CD4-positive, alpha-beta memory T cell (primary cell): ENCODE results near the gene BLVRB. TPM values are rescaled to one million over a fixed set of nuclear protein-coding genes. Genes with fewer than 3 reads are reported as not detected.
A peak's percentile ranks its signal among the peaks of the same experiment; 100 is the strongest.

ENCODE experiments used
- CTCF ChIA-PET: fragments of 350-600 bp; sonication (Branson Sonifier 250); formaldehyde crosslinking; loops from one replicate; lab custom pipeline; 2021; ENCODE audit warnings: inconsistent platforms; ENCODE audit not compliant: partially characterized antibody; lab: Charles Lee
- POLR2A ChIA-PET: fragments of 350-600 bp; sonication (Branson Sonifier 250); formaldehyde crosslinking; loops from one replicate; lab custom pipeline; 2021; ENCODE audit not compliant: partially characterized antibody; lab: Charles Lee
- DNase-seq, 5 donors: peaks; one replicate each; pipeline versions ENCODE4 v3.0.0 to v3.0.0-alpha.2; 2020 to 2022; ENCODE audit warnings: mixed read lengths in 1 of 5
- H3K27ac ChIP-seq: one replicate; pipeline ENCODE4 v1.7.0; 2013; ENCODE audit warnings: low read depth, low read length
- H3K27me3 ChIP-seq: 2 replicates; pipeline ENCODE4 v1.7.0; 2013; ENCODE audit warnings: mild to moderate bottlenecking, low read length, moderate library complexity; ENCODE audit not compliant: insufficient read depth
- H3K36me3 ChIP-seq: 2 replicates; pipeline ENCODE4 v1.7.0; 2013; ENCODE audit warnings: mild to moderate bottlenecking, low read length, moderate library complexity; ENCODE audit not compliant: insufficient read depth
- H3K4me1 ChIP-seq: 2 replicates; pipeline ENCODE4 v1.7.0; 2013; ENCODE audit warnings: mild to moderate bottlenecking, low read length, moderate library complexity; ENCODE audit not compliant: insufficient read depth
- H3K4me3 ChIP-seq, 2 donors: one replicate each; pipeline ENCODE4 v1.7.0; 2013; ENCODE audit warnings: low read length in 2 of 2, mild to moderate bottlenecking in 1 of 2
- H3K9me3 ChIP-seq, 2 donors: one replicate each; pipeline ENCODE4 v1.7.0; 2013; ENCODE audit warnings: low read length in 2 of 2, control low read depth in 1 of 2; ENCODE audit not compliant: control insufficient read depth in 1 of 2
- H3K27ac Mint-ChIP-seq, 7 donors: one replicate each; pipeline ENCODE4 v1.8.0; 2020 to 2021; ENCODE audit warnings: mixed read lengths in 7 of 7, mild to moderate bottlenecking in 6 of 7, inconsistent platforms in 3 of 7, moderate library complexity in 3 of 7
- H3K27me3 Mint-ChIP-seq, 2 donors: one replicate each; pipeline ENCODE4 v1.8.0; 2020 to 2021; ENCODE audit warnings: mixed read lengths in 2 of 2
- H3K36me3 Mint-ChIP-seq, 2 donors: one replicate each; pipeline ENCODE4 v1.8.0; 2020 to 2021; ENCODE audit warnings: mixed read lengths in 2 of 2, inconsistent platforms in 1 of 2, mild to moderate bottlenecking in 1 of 2
- H3K4me1 Mint-ChIP-seq, 4 donors: one replicate each; pipeline ENCODE4 v1.8.0; 2020 to 2021; ENCODE audit warnings: mixed read lengths in 4 of 4, mild to moderate bottlenecking in 1 of 4
- H3K4me3 Mint-ChIP-seq, 8 donors: one replicate each; pipeline ENCODE4 v1.8.0; 2020 to 2021; ENCODE audit warnings: mixed read lengths in 8 of 8, mild to moderate bottlenecking in 7 of 8, moderate library complexity in 6 of 8, inconsistent platforms in 3 of 8
- H3K9me3 Mint-ChIP-seq, 8 donors: one replicate each; pipeline ENCODE4 v1.8.0; 2020 to 2021; ENCODE audit warnings: mixed read lengths in 8 of 8, mild to moderate bottlenecking in 5 of 8, inconsistent platforms in 3 of 8, moderate library complexity in 1 of 8
- intact Hi-C: fragments of 100-400 bp; cut with micrococcal nuclease; formaldehyde crosslinking; loops from one replicate; pipeline ENCODE4 v1.15.1; 2023
- polyA plus RNA-seq, 2 donors: library from polyadenylated mRNA; unstranded; fragments of 300-500 nt; fragmentation: Illumina TruSeq; gene quantifications; one replicate each; pipeline ENCODE4 v1.2.3, GENCODE V29; 2021
- total RNA-seq, 2 experiments: library from RNA; stranded (reverse); gene quantifications; one replicate each; pipeline ENCODE4 v1.2.3, GENCODE V29; 2021

BLVRB gene
- total and polyA plus RNA-seq, 4 experiments from 2014 or later: 12.3 to 34.6 (median 20.8) TPM

DNA sequence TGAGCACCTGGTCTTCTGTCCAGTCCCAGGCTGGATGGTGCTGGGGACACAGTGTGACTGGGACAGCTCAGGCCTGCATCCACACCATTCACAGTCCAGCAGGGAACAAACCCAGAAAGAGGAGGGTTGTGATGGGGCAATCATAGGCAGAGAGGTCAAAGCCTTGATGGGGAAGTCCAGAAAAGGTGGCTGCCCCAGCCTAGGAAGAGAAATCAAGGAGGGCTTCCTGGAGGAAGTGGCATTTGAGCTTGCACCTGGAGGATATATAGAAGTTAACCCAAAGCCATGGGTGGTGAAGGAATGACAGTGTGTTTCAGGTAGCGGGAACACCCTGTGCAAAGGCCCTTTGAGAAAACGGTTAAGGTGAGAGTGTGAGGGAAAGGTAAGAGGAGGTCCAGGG lies 49.8 kb downstream of the BLVRB start:
- no peaks in the 10 kb centered on the region for H3K36me3 ChIP-seq
- ChIA-PET CTCF (interaction anchor here (0.6 to 1.1 kb wide), 2 partner anchors 9 to 10 kb away, joined by 3 read pairs; partner anchors contain the start of gene SERTAD1), POLR2A (interaction anchor here (1.4 kb wide), 1 partner anchor 27 kb away, joined by 3 read pairs; no protein-coding TSS in a partner anchor)
- no peaks in the 10 kb centered on the region for H3K27me3 ChIP-seq
- DNase-seq: no peak
- H3K4me1 Mint-ChIP-seq: peaks cover 8 to 25% (median 19%) of the 10 kb centered on the region in 4 donors
- no peak overlapping the region for H3K27ac ChIP-seq
- intact Hi-C loops: no loop called here
- no peak overlapping the region for H3K4me3 Mint-ChIP-seq
- peaks cover 0 to 2% of the 10 kb centered on the region in 2 donors for H3K36me3 Mint-ChIP-seq
- no peak overlapping the region for H3K4me3 ChIP-seq
- peaks cover 8% of the 10 kb centered on the region for H3K4me1 ChIP-seq
- H3K9me3 ChIP-seq: no peaks in the 10 kb centered on the region
- no peaks in the 10 kb centered on the region for H3K9me3 Mint-ChIP-seq
- H3K27ac Mint-ChIP-seq: peak overlapping the region in 4 of 7 donors; percentile 17 to 84 (median 59)
- H3K27me3 Mint-ChIP-seq: no peaks in the 10 kb centered on the region

DNA sequence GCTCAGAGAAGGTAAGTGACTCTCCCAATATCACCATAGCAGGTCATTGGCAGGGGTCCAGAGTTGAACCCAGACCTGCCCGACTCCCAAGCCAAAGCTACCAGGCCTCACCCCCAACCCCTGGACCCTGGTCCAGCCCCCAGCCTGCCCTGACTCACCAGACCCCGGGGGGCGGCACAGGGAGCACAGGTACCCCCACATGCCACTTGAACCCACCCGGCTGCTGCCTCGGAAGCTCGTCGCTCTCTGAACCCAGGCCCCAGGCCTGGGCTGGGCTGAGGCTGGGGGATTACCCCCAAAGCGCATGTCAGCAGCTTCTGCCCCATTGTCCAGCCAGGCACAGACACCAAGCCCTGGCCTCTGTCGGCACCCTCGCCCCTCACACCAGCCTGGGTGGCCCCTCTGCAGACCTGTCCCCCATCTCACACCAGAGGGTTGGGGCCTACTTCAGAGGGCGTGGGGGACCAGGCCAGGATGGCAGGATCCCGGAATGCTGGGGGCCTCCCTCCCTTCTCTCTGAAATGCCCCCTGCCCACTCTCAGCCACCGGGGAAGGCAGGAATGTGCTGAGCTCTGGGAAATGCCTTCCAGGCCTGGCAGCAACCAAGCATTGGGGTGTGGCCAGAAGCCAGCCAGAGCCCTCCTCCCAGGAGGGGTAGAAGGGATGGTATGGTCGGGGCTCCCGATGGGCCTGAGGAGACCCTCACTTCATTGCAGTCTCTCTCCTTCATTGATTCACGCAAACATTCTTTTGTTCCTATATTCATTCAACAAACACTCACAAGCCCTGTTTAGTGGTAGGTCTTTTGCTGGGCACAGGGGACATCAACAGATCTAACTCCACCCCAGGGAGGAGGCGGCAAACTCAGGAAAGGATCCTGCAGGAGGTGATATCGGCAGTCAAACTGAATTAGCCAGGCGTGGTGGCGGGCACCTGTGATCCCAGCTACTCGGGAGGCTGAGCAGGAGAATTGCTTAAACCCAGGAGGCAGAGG lies 50.7 kb downstream of the BLVRB start:
- DNase-seq: no peak
- Mint-ChIP-seq H3K36me3 (peaks cover 0 to 2% of the 10 kb centered on the region in 2 donors), H3K9me3 (no peaks in the 10 kb centered on the region), H3K4me3 (no peak overlapping the region), H3K4me1 (peaks cover 7 to 23% (median 18%) of the 10 kb centered on the region in 4 donors), H3K27ac (peak overlapping the region in 1 of 7 donors; percentile 48), H3K27me3 (no peaks in the 10 kb centered on the region)
- intact Hi-C loops: no loop called here
- no peak overlapping the region for H3K4me3 ChIP-seq
- H3K27ac ChIP-seq: no peak overlapping the region
- CTCF ChIA-PET: interaction anchor here (0.6 kb wide), 1 partner anchor 8 kb away, joined by 3 read pairs; no protein-coding TSS in a partner anchor
- H3K27me3 ChIP-seq: no peaks in the 10 kb centered on the region
- no peaks in the 10 kb centered on the region for H3K36me3 ChIP-seq
- H3K4me1 ChIP-seq: peaks cover 8% of the 10 kb centered on the region
- POLR2A ChIA-PET: interaction anchor here (0.6 to 1.4 kb wide), 2 partner anchors 28 to 947 kb away, joined by 3 read pairs; no protein-coding TSS in a partner anchor
- H3K9me3 ChIP-seq: no peaks in the 10 kb centered on the region

DNA sequence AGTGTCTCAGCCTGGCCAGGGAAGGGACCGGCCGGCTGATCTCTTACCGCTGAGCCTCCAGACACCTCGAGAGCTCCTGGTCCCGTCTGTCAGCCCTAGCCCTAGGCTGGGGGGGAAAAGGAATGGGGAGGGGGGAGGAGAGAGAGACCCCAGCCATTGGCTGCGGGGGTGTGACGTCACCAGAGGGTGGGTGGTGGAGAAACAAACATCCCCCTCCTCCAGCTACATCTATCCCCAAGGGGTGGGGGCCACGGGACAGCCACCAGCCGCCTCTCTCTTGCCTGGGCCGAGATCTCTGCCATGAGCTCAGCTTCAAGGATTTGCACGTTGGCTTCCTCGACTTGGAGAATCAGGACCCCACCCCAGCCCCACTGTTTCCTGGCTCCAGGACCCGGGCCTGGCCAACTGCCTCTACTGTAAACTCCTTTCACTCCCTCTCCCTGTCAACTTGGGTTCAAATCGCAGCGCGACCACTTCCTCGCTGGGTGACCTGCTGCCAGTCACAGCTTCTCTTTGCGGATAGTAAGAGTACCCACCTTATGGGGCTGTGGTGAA lies 52.2 kb downstream of the BLVRB start, which contains the start of gene PRX:
TSS of gene PRX (minus strand) at position 88 of the 555 bp plus-strand sequence. CDS start 5,446 bp downstream, outside the sequence.
- H3K27me3 ChIP-seq: no peaks in the 10 kb centered on the region
- H3K9me3 Mint-ChIP-seq: no peaks in the 10 kb centered on the region
- no peak within 1 kb of the TSS for H3K27ac Mint-ChIP-seq
- H3K4me3 Mint-ChIP-seq: no peak within 1 kb of the TSS
- ChIA-PET CTCF (no interaction called here), POLR2A (interaction anchor here (1.0 to 2.1 kb wide), 2 partner anchors 10 to 13 kb away, joined by 4 to 6 read pairs; partner anchors contain the start of gene SERTAD1)
- H3K27me3 Mint-ChIP-seq: no peaks in the 10 kb centered on the region
- H3K9me3 ChIP-seq: no peaks in the 10 kb centered on the region
- peaks cover 4 to 19% (median 13%) of the 10 kb centered on the region in 4 donors for H3K4me1 Mint-ChIP-seq
- DNase-seq: no peak
- no peak within 1 kb of the TSS for H3K27ac ChIP-seq
- intact Hi-C loops: no loop called here
- H3K36me3 Mint-ChIP-seq: no peaks in the 10 kb centered on the region
- no peaks in the 10 kb centered on the region for H3K36me3 ChIP-seq
- no peak within 1 kb of the TSS for H3K4me3 ChIP-seq
- H3K4me1 ChIP-seq: peaks cover 9% of the 10 kb centered on the region

DNA sequence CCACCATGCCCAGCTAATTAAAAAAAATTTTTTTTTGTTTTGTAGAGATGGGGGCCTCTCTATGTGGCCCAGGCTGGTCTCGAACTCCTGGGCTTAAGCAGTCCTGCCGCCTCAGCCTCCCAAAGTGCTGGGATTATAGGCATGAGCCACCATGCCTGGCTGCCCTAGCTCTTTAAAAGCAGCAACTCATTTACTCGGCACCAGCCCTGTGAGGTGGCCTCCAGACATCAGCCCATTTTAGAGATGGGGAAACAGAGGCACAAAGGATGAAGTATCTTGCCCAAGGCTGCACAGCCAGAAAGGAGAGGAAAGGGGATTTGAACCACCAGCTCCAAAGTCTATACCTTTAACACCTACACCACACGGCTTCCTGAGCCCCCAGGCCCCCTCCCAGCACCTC lies 52.7 kb downstream of the BLVRB start:
- no peak overlapping the region for H3K27ac ChIP-seq
- intact Hi-C loops: no loop called here
- Mint-ChIP-seq H3K27ac (no peak overlapping the region), H3K4me1 (peaks cover 4 to 23% (median 15%) of the 10 kb centered on the region in 4 donors), H3K4me3 (no peak overlapping the region), H3K36me3 (no peaks in the 10 kb centered on the region), H3K9me3 (no peaks in the 10 kb centered on the region), H3K27me3 (no peaks in the 10 kb centered on the region)
- no peak for DNase-seq
- ChIA-PET CTCF (interaction anchor here (0.9 kb wide), 1 partner anchor 8 kb away, joined by 3 read pairs; no protein-coding TSS in a partner anchor), POLR2A (interaction anchor here (0.7 to 2.1 kb wide), 7 partner anchors 8 to 53 kb away, joined by 3 to 6 read pairs (median 4); partner anchors contain the start of genes BLVRB, SERTAD1 and SERTAD3)
- H3K36me3 ChIP-seq: no peaks in the 10 kb centered on the region
- H3K4me1 ChIP-seq: peaks cover 14% of the 10 kb centered on the region
- H3K4me3 ChIP-seq: no peak overlapping the region
- no peaks in the 10 kb centered on the region for H3K9me3 ChIP-seq
- H3K27me3 ChIP-seq: no peaks in the 10 kb centered on the region

DNA sequence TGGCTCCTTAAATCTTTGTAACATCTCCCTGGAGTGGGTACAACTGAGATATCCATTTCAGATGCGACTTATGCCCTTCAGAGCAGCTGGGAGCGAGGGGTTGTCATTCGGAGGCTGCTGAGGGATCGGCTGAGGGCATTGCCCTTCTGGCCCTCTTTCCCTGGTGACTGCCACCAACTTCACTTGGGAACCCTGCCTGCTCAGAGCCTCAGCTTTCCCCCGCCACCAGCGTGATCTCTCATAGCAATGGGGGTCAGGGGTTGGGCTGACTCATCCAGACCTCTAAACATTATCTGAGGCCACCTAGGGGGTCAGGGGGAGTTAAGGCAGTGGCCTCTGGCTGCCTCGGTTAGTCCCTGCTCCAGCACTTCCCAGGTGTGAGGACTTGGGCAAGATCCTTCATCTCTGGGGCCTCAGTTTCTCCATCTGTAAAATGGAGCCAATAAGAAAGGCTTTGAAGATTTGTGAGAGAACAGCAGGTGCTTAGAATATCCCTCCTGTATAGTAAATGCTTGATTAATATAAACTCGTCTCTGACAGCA lies 53.5 kb downstream of the BLVRB start:
- Mint-ChIP-seq H3K9me3 (no peaks in the 10 kb centered on the region), H3K27ac (no peak overlapping the region), H3K4me1 (peaks cover 2 to 19% (median 14%) of the 10 kb centered on the region in 4 donors), H3K36me3 (no peaks in the 10 kb centered on the region), H3K4me3 (no peak overlapping the region), H3K27me3 (no peaks in the 10 kb centered on the region)
- intact Hi-C loops: no loop called here
- CTCF ChIA-PET: interaction anchor here (0.9 kb wide), 1 partner anchor 9 kb away, joined by 3 read pairs; no protein-coding TSS in a partner anchor
- H3K4me3 ChIP-seq: no peak overlapping the region
- POLR2A ChIA-PET: interaction anchor here (0.7 to 2.1 kb wide), 7 partner anchors 9 to 54 kb away, joined by 3 to 6 read pairs (median 4); partner anchors contain the start of genes BLVRB, SERTAD1 and SERTAD3
- H3K36me3 ChIP-seq: no peaks in the 10 kb centered on the region
- H3K4me1 ChIP-seq: peaks cover 14% of the 10 kb centered on the region
- H3K9me3 ChIP-seq: no peaks in the 10 kb centered on the region
- no peak overlapping the region for H3K27ac ChIP-seq
- H3K27me3 ChIP-seq: no peaks in the 10 kb centered on the region
- no peak for DNase-seq

DNA sequence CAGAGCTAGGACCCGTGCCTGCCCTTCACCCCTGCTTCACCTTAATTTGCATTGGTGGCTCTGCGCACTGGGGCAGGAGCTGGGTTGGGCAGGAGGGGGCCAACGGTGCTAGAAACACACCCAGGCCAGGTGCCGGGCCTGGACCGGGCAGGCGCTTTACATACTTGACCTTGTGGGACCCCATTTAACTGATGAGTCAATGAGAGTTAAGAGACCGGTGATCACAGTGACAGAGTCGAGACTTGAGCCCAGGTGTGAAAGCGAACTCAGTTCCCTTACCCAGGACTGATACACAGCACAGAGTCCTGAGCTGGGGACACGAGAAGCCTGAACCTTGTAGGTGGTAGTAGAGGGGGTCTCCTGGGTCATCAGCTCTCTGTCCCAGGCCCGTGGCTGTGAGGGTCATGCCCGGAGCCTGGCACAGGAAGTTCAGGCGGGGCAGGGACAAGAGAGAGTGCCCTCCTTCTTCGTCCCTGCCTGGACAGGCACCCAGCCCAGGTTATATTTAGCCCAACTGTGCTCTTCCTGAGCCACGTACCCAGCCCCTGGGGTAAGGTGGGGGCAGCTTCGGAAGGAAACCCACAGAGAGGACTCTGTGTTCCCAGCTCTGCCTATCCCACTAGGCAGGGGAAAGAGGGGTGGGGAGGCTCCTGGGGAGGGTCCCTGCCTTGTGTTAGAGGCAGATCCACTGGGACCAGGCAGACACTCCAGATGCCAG lies 54.3 kb downstream of the BLVRB start:
- Histone ChIP-seq H3K27me3 (no peaks in the 10 kb centered on the region), H3K27ac (no peak overlapping the region), H3K4me1 (peaks cover 12% of the 10 kb centered on the region), H3K9me3 (no peaks in the 10 kb centered on the region), H3K36me3 (no peaks in the 10 kb centered on the region), H3K4me3 (no peak overlapping the region)
- ChIA-PET POLR2A (interaction anchor here (1.3 kb wide), 1 partner anchor 14 kb away, joined by 6 read pairs; the partner anchor contains the start of gene SERTAD1), CTCF (interaction anchor here (1.0 kb wide), 1 partner anchor 9 kb away, joined by 6 read pairs; no protein-coding TSS in a partner anchor)
- Mint-ChIP-seq H3K4me3 (no peak overlapping the region), H3K4me1 (peaks cover 0 to 16% (median 12%) of the 10 kb centered on the region in 4 donors), H3K36me3 (no peaks in the 10 kb centered on the region), H3K27me3 (no peaks in the 10 kb centered on the region), H3K9me3 (no peaks in the 10 kb centered on the region), H3K27ac (no peak overlapping the region)
- intact Hi-C loops: no loop called here
- no peak for DNase-seq
